H9 (cell line): Measurements from ENCODE around the gene THAP11. TPM values are rescaled to one million over a fixed set of nuclear protein-coding genes. Genes with fewer than 3 reads are reported as not detected.

Experiments
- DNase-seq: peaks from one replicate; pipeline ENCODE4 v3.0.0-alpha.2; 2017
- H2AFZ ChIP-seq: one replicate; pipeline ENCODE4 v1.6.1; 2013; ENCODE audit warnings: mild to moderate bottlenecking, low read length, control low read depth, moderate library complexity
- H2AK5ac ChIP-seq: 2 replicates; pipeline ENCODE4 v1.6.1; 2013; ENCODE audit warnings: low read length, control low read depth, mixed read lengths; ENCODE audit not compliant: insufficient read length
- H2BK120ac ChIP-seq: one replicate; pipeline ENCODE4 v1.6.1; 2013; ENCODE audit warnings: low read depth, mild to moderate bottlenecking, low read length, control low read depth, inconsistent platforms; ENCODE audit not compliant: poor library complexity, severe bottlenecking
- H2BK12ac ChIP-seq: 2 replicates; pipeline ENCODE4 v1.6.1; 2013; ENCODE audit warnings: low read length, control low read depth, mixed read lengths, low read depth; ENCODE audit not compliant: insufficient read length
- H2BK15ac ChIP-seq: 2 replicates; pipeline ENCODE4 v1.6.1; 2013; ENCODE audit warnings: low read depth, low read length, control low read depth
- H2BK20ac ChIP-seq: one replicate; pipeline ENCODE4 v1.6.1; 2013; ENCODE audit warnings: low read depth, mild to moderate bottlenecking, low read length, control low read depth, inconsistent platforms; ENCODE audit not compliant: poor library complexity, severe bottlenecking
- H2BK5ac ChIP-seq: 2 replicates; pipeline ENCODE4 v1.6.1; 2013; ENCODE audit warnings: low read length, control low read depth, mixed read lengths; ENCODE audit not compliant: insufficient read length
- H3K14ac ChIP-seq: 2 replicates; pipeline ENCODE4 v1.6.1; 2013; ENCODE audit warnings: low read length, control low read depth; ENCODE audit not compliant: insufficient read depth
- H3K18ac ChIP-seq: 2 replicates; pipeline ENCODE4 v1.6.1; 2013; ENCODE audit warnings: low read depth, mild to moderate bottlenecking, mixed read lengths, low read length, control low read depth; ENCODE audit not compliant: insufficient read length
- H3K23ac ChIP-seq: 2 replicates; pipeline ENCODE4 v1.6.1; 2013; ENCODE audit warnings: low read length, control low read depth, mixed read lengths, low read depth; ENCODE audit not compliant: insufficient read length
- H3K23me2 ChIP-seq: 2 replicates; pipeline ENCODE4 v1.6.1; 2013; ENCODE audit warnings: low read depth, mild to moderate bottlenecking, mixed read lengths, low read length, control low read depth; ENCODE audit not compliant: insufficient read length, poor library complexity, severe bottlenecking
- H3K27ac ChIP-seq: 2 replicates; pipeline ENCODE4 v1.5.1; 2013; ENCODE audit warnings: low read length, control low read depth, mixed read lengths, low read depth; ENCODE audit not compliant: insufficient read length
- H3K27me3 ChIP-seq: 2 replicates; pipeline ENCODE4 v1.6.1; 2013; ENCODE audit warnings: low read length, control low read depth, inconsistent platforms; ENCODE audit not compliant: insufficient read depth
- H3K4ac ChIP-seq: 2 replicates; pipeline ENCODE4 v1.6.1; 2013; ENCODE audit warnings: low read depth, mild to moderate bottlenecking, control low read depth, inconsistent platforms, low read length, moderate library complexity
- H3K4me1 ChIP-seq: 2 replicates; pipeline ENCODE4 v1.6.1; 2013; ENCODE audit warnings: low read length, control low read depth, inconsistent platforms; ENCODE audit not compliant: insufficient read depth
- H3K4me2 ChIP-seq: 2 replicates; pipeline ENCODE4 v1.6.1; 2013; ENCODE audit warnings: low read length, control low read depth, mixed read lengths; ENCODE audit not compliant: insufficient read length, insufficient read depth
- H3K56ac ChIP-seq: 2 replicates; pipeline ENCODE4 v1.6.1; 2013; ENCODE audit warnings: low read depth, mild to moderate bottlenecking, mixed read lengths, low read length, control low read depth; ENCODE audit not compliant: insufficient read length
- H3K79me1 ChIP-seq: 2 replicates; pipeline ENCODE4 v1.6.1; 2013; ENCODE audit warnings: low read depth, mild to moderate bottlenecking, moderate library complexity, low read length, control low read depth, inconsistent platforms; ENCODE audit not compliant: insufficient read depth, poor library complexity, severe bottlenecking
- H3K79me2 ChIP-seq: 2 replicates; pipeline ENCODE4 v1.6.1; 2013; ENCODE audit warnings: low read length, control low read depth, inconsistent platforms; ENCODE audit not compliant: insufficient read depth
- H3K9ac ChIP-seq: 2 replicates; pipeline ENCODE4 v1.6.1; 2013; ENCODE audit warnings: low read length, control low read depth, mixed read lengths; ENCODE audit not compliant: insufficient read length; ENCODE audit errors: extremely low read depth
- H3K9me3 ChIP-seq: one replicate; pipeline ENCODE4 v1.6.1; 2013; ENCODE audit warnings: low read depth, low read length, inconsistent platforms; ENCODE audit not compliant: control insufficient read depth
- H3T11ph ChIP-seq: one replicate; pipeline ENCODE4 v1.6.1; 2013; ENCODE audit warnings: mild to moderate bottlenecking, low read length, control low read depth, inconsistent platforms
- H4K20me1 ChIP-seq: one replicate; pipeline ENCODE4 v1.6.1; 2013; ENCODE audit not compliant: control insufficient read depth, insufficient read length, insufficient read depth
- H4K5ac ChIP-seq: 2 replicates; pipeline ENCODE4 v1.6.1; 2013; ENCODE audit warnings: low read depth, mild to moderate bottlenecking, mixed read lengths, low read length, control low read depth; ENCODE audit not compliant: insufficient read length
- H4K8ac ChIP-seq: replicated peaks from 2 replicates; pipeline ENCODE4 v1.6.1; 2013; ENCODE audit warnings: low read length, control low read depth, mixed read lengths, low read depth; ENCODE audit not compliant: insufficient read length
- H4K91ac ChIP-seq: 2 replicates; pipeline ENCODE4 v1.6.1; 2013; ENCODE audit warnings: low read depth, mild to moderate bottlenecking, moderate library complexity, mixed read lengths, low read length, control low read depth; ENCODE audit not compliant: insufficient read length
- H3K27ac Mint-ChIP-seq, 3 experiments: 2 replicates in 2 of 3; 3 replicates in 1 of 3; pipeline ENCODE4 v1.8.0; 2020 to 2021; ENCODE audit warnings: mixed read lengths in 3 of 3, mild to moderate bottlenecking in 1 of 3, moderate library complexity in 1 of 3
- H3K27me3 Mint-ChIP-seq: 2 replicates; pipeline ENCODE4 v1.8.0; 2021; ENCODE audit warnings: low read depth, mild to moderate bottlenecking, moderate library complexity, mixed read lengths
- H3K36me3 Mint-ChIP-seq, 3 experiments: 2 replicates in 2 of 3; 3 replicates in 1 of 3; pipeline ENCODE4 v1.8.0; 2020 to 2021; ENCODE audit warnings: low read depth in 3 of 3, mixed read lengths in 3 of 3; ENCODE audit not compliant: insufficient read depth in 1 of 3
- H3K4me1 Mint-ChIP-seq, 2 experiments: 2 replicates each; pipeline ENCODE4 v1.8.0; 2020; ENCODE audit warnings: mixed read lengths in 2 of 2
- H3K4me3 Mint-ChIP-seq, 2 experiments: 2 replicates in 1 of 2; 3 replicates in 1 of 2; pipeline ENCODE4 v1.8.0; 2020 to 2021; ENCODE audit warnings: mild to moderate bottlenecking in 2 of 2, mixed read lengths in 2 of 2, moderate library complexity in 1 of 2
- H3K9me3 Mint-ChIP-seq, 2 experiments: 2 replicates in 1 of 2; 3 replicates in 1 of 2; pipeline ENCODE4 v1.8.0; 2020; ENCODE audit warnings: mild to moderate bottlenecking in 2 of 2, mixed read lengths in 2 of 2, moderate library complexity in 1 of 2
- WGBS: extraction: QIAGEN DNeasy Blood & Tissue Kit; methylation state at CpG from one replicate; pipeline ENCODE4 v1.1.7; 2013; ENCODE audit warnings: missing lambda C conversion rate, low lambda C conversion rate, mixed read lengths; ENCODE audit not compliant: insufficient read length; ENCODE audit errors: extremely low coverage; 5-methylcytosine and 5-hydroxymethylcytosine counted together
- total RNA-seq: library from RNA; stranded (reverse); gene quantifications from 2 replicates; pipeline ENCODE4 v1.2.1, GENCODE V29; 2021
- TF ChIP-seq, protein P1 (sequence below): fragments of 200-600 bp; sonication (generic); conservative IDR thresholded peaks from 3 replicates; pipeline ENCODE4 v1.8.0; 2021; ENCODE audit warnings: antibody characterized with exemption, mild to moderate bottlenecking

The THAP11 gene
- total RNA-seq, 1 experiment from 2014 or later: 48.9 TPM

DNA sequence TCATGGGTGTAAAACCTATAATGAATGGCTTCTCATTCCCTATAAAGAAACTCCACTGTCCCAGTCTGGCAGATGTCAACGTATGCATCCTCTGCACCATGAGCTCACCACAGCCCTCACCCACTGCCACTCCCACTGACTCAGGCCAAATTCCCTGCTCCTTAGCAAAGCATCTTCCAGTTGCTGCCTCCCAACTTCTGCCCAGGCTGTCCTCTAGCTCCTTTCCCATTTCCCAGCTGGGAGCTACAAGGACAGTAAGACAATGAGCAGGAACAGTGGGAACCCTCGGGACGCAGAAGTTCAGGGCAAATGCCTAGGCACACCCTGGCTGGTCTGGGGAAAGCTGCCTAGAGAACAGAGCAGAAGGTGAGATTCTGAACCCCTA lies 9.1 kb upstream of the THAP11 start:
- Histone ChIP-seq H2BK15ac (no peak overlapping the region), H3K27me3 (no peaks in the 10 kb centered on the region), H2BK20ac (no peak overlapping the region), H4K5ac (no peak overlapping the region), H3K4me1 (no peaks in the 10 kb centered on the region; the same call in 1 of the 2 replicates), H2AFZ (no peak overlapping the region), H2AK5ac (no peak overlapping the region), H3K18ac (no peak overlapping the region), H3K14ac (no peak overlapping the region; the same call in 1 of the 2 replicates), H3K79me2 (no peaks in the 10 kb centered on the region), H3T11ph (no peak overlapping the region), H3K56ac (no peak overlapping the region), H3K9ac (peak overlapping the region; percentile 82), H3K9me3 (no peaks in the 10 kb centered on the region), H3K23ac (no peak overlapping the region), H4K91ac (no peak overlapping the region), H4K8ac (no peak overlapping the region), H3K4ac (no peak overlapping the region), H3K27ac (no peak overlapping the region), H2BK5ac (no peak overlapping the region), H3K4me2 (peak overlapping the region; percentile 94), H3K23me2 (peaks cover 5% of the 10 kb centered on the region), H3K79me1 (no peaks in the 10 kb centered on the region), H2BK120ac (no peak overlapping the region), H4K20me1 (no peaks in the 10 kb centered on the region), H2BK12ac (no peak overlapping the region)
- WGBS: no CpG with 5 or more reads among the region's 3 CpGs
- H3K27me3 Mint-ChIP-seq: peaks cover 3% of the 10 kb centered on the region
- no peak overlapping the region; a peak in 1 of 7 replicates for H3K27ac Mint-ChIP-seq
- peaks cover 22 to 39% (median 39%) of the 10 kb centered on the region in 3 experiments; a peak in 6 of 7 replicates for H3K36me3 Mint-ChIP-seq
- DNase-seq: no peak
- no peaks in the 10 kb centered on the region for H3K9me3 Mint-ChIP-seq
- TF ChIP-seq, protein P1, sequence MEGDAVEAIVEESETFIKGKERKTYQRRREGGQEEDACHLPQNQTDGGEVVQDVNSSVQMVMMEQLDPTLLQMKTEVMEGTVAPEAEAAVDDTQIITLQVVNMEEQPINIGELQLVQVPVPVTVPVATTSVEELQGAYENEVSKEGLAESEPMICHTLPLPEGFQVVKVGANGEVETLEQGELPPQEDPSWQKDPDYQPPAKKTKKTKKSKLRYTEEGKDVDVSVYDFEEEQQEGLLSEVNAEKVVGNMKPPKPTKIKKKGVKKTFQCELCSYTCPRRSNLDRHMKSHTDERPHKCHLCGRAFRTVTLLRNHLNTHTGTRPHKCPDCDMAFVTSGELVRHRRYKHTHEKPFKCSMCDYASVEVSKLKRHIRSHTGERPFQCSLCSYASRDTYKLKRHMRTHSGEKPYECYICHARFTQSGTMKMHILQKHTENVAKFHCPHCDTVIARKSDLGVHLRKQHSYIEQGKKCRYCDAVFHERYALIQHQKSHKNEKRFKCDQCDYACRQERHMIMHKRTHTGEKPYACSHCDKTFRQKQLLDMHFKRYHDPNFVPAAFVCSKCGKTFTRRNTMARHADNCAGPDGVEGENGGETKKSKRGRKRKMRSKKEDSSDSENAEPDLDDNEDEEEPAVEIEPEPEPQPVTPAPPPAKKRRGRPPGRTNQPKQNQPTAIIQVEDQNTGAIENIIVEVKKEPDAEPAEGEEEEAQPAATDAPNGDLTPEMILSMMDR: no peak
- peaks cover 8% of the 10 kb centered on the region in 2 experiments for H3K4me1 Mint-ChIP-seq
- H3K4me3 Mint-ChIP-seq: peak overlapping the region; percentile 85 to 90
